Activated naive CD8-positive, alpha-beta T cell treated with anti-CD3 and anti-CD28 coated beads for 36 hours (primary cell): ENCODE data around the gene PET100. TPM values are rescaled to one million over a fixed set of nuclear protein-coding genes. Genes with fewer than 3 reads are reported as not detected.
"Not testable (repeated sequence)": the region's sequence is repeated elsewhere in the genome, so short reads cannot be mapped to it uniquely, and the experiment has no call there.

Experiments
- DNase-seq: peaks from one replicate; pipeline ENCODE4 v3.0.0; 2021
- H3K27ac Mint-ChIP-seq: one replicate; pipeline ENCODE4 v1.8.0; 2022; ENCODE audit warnings: mild to moderate bottlenecking, moderate library complexity, mixed read lengths
- H3K27me3 Mint-ChIP-seq: one replicate; pipeline ENCODE4 v1.8.0; 2022; ENCODE audit warnings: mild to moderate bottlenecking, mixed read lengths
- H3K36me3 Mint-ChIP-seq: one replicate; pipeline ENCODE4 v1.8.0; 2021; ENCODE audit warnings: mild to moderate bottlenecking, mixed read lengths
- H3K4me1 Mint-ChIP-seq: one replicate; pipeline ENCODE4 v1.8.0; 2021; ENCODE audit warnings: mixed read lengths
- H3K4me3 Mint-ChIP-seq: one replicate; pipeline ENCODE4 v1.8.0; 2022; ENCODE audit warnings: mild to moderate bottlenecking, moderate library complexity, mixed read lengths
- H3K9me3 Mint-ChIP-seq: one replicate; pipeline ENCODE4 v1.8.0; 2022; ENCODE audit warnings: mixed read lengths
- total RNA-seq, 2 experiments: library from RNA; stranded (reverse); gene quantifications; one replicate each; pipeline ENCODE4 v1.2.3, GENCODE V29; 2021

PET100 gene
- total RNA-seq, 2 experiments from 2014 or later, result 83.7 to 86.0 TPM

GRCh38 chr19:7636691-7637373 lies 7.2 kb downstream of the PET100 start, which contains the start of gene STXBP2:
TSS of gene STXBP2 (plus strand) at chr19:7637110. CDS start at chr19:7637150, 40 bp downstream.
- H3K27me3 Mint-ChIP-seq, result no peaks in the 10 kb centered on the region
- no peaks in the 10 kb centered on the region for H3K9me3 Mint-ChIP-seq
- peak; percentile 91 for DNase-seq
- peak within 1 kb of the TSS; percentile 85 for H3K4me3 Mint-ChIP-seq
- H3K27ac Mint-ChIP-seq, result peak within 1 kb of the TSS; percentile 82
- H3K36me3 Mint-ChIP-seq, result peaks cover 6% of the 10 kb centered on the region
- H3K4me1 Mint-ChIP-seq, result peaks cover 9% of the 10 kb centered on the region

- H3K27ac Mint-ChIP-seq, result peak overlapping the region; percentile 82
- no peaks in the 10 kb centered on the region for H3K9me3 Mint-ChIP-seq
- no peaks in the 10 kb centered on the region for H3K27me3 Mint-ChIP-seq
- H3K4me1 Mint-ChIP-seq, result peaks cover 9% of the 10 kb centered on the region
- no peak for DNase-seq
- H3K36me3 Mint-ChIP-seq, result peaks cover 6% of the 10 kb centered on the region
- H3K4me3 Mint-ChIP-seq, result peak overlapping the region; percentile 85
These were observed 8.0 kb downstream of the PET100 start for GRCh38 chr19:7637374-7638256.

GRCh38 chr19:7638802-7639465 lies 9.3 kb downstream of the PET100 start:
- H3K27ac Mint-ChIP-seq, result no peak overlapping the region
- H3K4me3 Mint-ChIP-seq, result no peak overlapping the region
- H3K9me3 Mint-ChIP-seq, result no peaks in the 10 kb centered on the region
- H3K36me3 Mint-ChIP-seq, result peaks cover 11% of the 10 kb centered on the region
- H3K27me3 Mint-ChIP-seq, result no peaks in the 10 kb centered on the region
- no peak for DNase-seq
- peaks cover 10% of the 10 kb centered on the region for H3K4me1 Mint-ChIP-seq

- H3K27ac Mint-ChIP-seq, result no peak overlapping the region
- peaks cover 11% of the 10 kb centered on the region for H3K36me3 Mint-ChIP-seq
- H3K27me3 Mint-ChIP-seq, result no peaks in the 10 kb centered on the region
- H3K4me1 Mint-ChIP-seq, result peaks cover 10% of the 10 kb centered on the region
- no peaks in the 10 kb centered on the region for H3K9me3 Mint-ChIP-seq
- DNase-seq, result no peak
- no peak overlapping the region for H3K4me3 Mint-ChIP-seq
These were observed 10.3 kb downstream of the PET100 start for GRCh38 chr19:7639863-7640348.

GRCh38 chr19:7640803-7641202 lies 11.2 kb downstream of the PET100 start:
- H3K4me1 Mint-ChIP-seq, result peaks cover 10% of the 10 kb centered on the region
- peaks cover 11% of the 10 kb centered on the region for H3K36me3 Mint-ChIP-seq
- no peak overlapping the region for H3K27ac Mint-ChIP-seq
- no peaks in the 10 kb centered on the region for H3K9me3 Mint-ChIP-seq
- no peaks in the 10 kb centered on the region for H3K27me3 Mint-ChIP-seq
- H3K4me3 Mint-ChIP-seq, result no peak overlapping the region
- no peak for DNase-seq

- Mint-ChIP-seq H3K9me3 (no peaks in the 10 kb centered on the region), H3K27me3 (no peaks in the 10 kb centered on the region), H3K27ac (no peak overlapping the region), H3K4me3 (no peak overlapping the region), H3K36me3 (peaks cover 11% of the 10 kb centered on the region), H3K4me1 (peaks cover 10% of the 10 kb centered on the region)
- no peak for DNase-seq
These were observed 12.0 kb downstream of the PET100 start for GRCh38 chr19:7641290-7642276.

GRCh38 chr19:7642295-7643030 lies 12.9 kb downstream of the PET100 start:
- no peak for DNase-seq
- Mint-ChIP-seq H3K9me3 (no peaks in the 10 kb centered on the region), H3K36me3 (peaks cover 11% of the 10 kb centered on the region), H3K4me1 (peaks cover 8% of the 10 kb centered on the region), H3K4me3 (no peak overlapping the region), H3K27ac (no peak overlapping the region), H3K27me3 (no peaks in the 10 kb centered on the region)

- no peak overlapping the region for H3K27ac Mint-ChIP-seq
- no peak for DNase-seq
- H3K27me3 Mint-ChIP-seq, result no peaks in the 10 kb centered on the region
- H3K9me3 Mint-ChIP-seq, result no peaks in the 10 kb centered on the region
- peaks cover 11% of the 10 kb centered on the region for H3K36me3 Mint-ChIP-seq
- H3K4me3 Mint-ChIP-seq, result no peak overlapping the region
- peaks cover 5% of the 10 kb centered on the region for H3K4me1 Mint-ChIP-seq
These were observed 13.4 kb downstream of the PET100 start for GRCh38 chr19:7643031-7643415.

- not testable (repeated sequence) for H3K4me3 Mint-ChIP-seq, H3K4me1 Mint-ChIP-seq, H3K27ac Mint-ChIP-seq, H3K27me3 Mint-ChIP-seq, H3K9me3 Mint-ChIP-seq
- peaks cover 11% of the 10 kb centered on the region for H3K36me3 Mint-ChIP-seq
- DNase-seq, result peak; percentile 35
These were observed 14.3 kb downstream of the PET100 start for GRCh38 chr19:7643629-7644549.

GRCh38 chr19:7644550-7644877 lies 14.9 kb downstream of the PET100 start:
- Mint-ChIP-seq H3K4me1 (peaks cover 5% of the 10 kb centered on the region), H3K27ac (no peak overlapping the region), H3K9me3 (no peaks in the 10 kb centered on the region), H3K36me3 (peaks cover 11% of the 10 kb centered on the region), H3K4me3 (no peak overlapping the region), H3K27me3 (no peaks in the 10 kb centered on the region)
- DNase-seq, result no peak

- H3K36me3 Mint-ChIP-seq, result peaks cover 4% of the 10 kb centered on the region
- H3K4me3 Mint-ChIP-seq, result no peak overlapping the region
- H3K27me3 Mint-ChIP-seq, result no peaks in the 10 kb centered on the region
- H3K27ac Mint-ChIP-seq, result no peak overlapping the region
- peaks cover 2% of the 10 kb centered on the region for H3K4me1 Mint-ChIP-seq
- no peaks in the 10 kb centered on the region for H3K9me3 Mint-ChIP-seq
- no peak for DNase-seq
These were observed 15.6 kb downstream of the PET100 start for GRCh38 chr19:7645163-7645562.

- Mint-ChIP-seq H3K9me3 (no peaks in the 10 kb centered on the region), H3K36me3 (peaks cover 4% of the 10 kb centered on the region), H3K27ac (no peak overlapping the region), H3K4me1 (peaks cover 2% of the 10 kb centered on the region), H3K4me3 (no peak overlapping the region), H3K27me3 (no peaks in the 10 kb centered on the region)
- no peak for DNase-seq
These were observed 16.2 kb downstream of the PET100 start for GRCh38 chr19:7645656-7646425.
